ENCODE results near the gene MAP1LC3B2.
"Not testable (repeated sequence)": the region's sequence is repeated elsewhere in the genome, so short reads cannot be mapped to it uniquely, and the experiment has no call there.

MAP1LC3B2 gene

DNA sequence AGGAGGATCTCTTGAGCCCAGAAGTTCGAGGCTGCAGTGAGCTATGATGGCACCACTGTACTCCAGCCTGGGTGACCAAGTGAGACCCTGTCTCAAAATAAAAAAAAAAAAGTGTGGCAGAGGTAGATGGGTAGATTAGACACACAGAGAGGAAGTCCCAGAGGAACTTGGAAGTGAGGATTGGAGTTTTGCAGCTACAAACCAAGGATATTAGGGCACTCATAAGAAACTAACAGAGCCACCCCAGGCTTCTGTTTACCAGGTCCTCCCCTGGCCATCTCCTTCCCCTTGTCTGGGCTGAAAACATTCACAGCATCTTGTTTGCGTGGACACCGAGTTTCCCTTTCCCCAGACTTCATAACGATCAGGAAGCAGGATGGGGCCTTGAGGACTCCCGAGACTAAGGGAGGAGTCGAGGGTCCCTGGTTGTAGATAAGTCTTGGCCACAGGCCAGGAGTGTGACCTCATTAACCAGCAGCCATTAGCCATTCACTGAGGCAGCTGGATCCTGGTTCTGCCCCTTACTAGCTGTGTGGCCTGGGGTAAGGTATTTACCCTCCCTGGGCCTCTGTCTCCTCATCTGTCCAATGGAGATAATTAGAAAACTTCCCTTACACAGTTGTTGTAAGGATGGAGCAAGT is 2.1 kb downstream of the MAP1LC3B2 start:
- no peak for DNase-seq

DNA sequence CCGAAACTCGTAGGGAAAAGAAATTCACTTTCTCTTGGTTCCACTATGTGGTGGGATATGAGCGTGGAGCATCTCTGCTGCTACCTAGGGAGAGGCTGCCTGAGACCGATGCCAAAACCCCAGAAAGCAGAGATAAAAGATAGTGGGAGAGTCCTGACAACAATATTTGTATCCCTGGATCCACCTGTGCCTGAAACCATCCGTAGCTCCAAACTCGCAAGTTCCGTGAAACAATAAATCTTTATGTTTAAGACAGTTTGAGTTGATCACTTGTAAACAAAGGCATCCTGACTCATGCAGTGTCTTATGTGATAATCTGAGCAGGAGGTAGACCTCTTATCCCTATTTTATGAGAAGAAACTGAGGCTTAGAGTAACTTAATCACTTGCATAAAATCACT is 2.9 kb downstream of the MAP1LC3B2 start:
- DNase-seq: no peak

DNA sequence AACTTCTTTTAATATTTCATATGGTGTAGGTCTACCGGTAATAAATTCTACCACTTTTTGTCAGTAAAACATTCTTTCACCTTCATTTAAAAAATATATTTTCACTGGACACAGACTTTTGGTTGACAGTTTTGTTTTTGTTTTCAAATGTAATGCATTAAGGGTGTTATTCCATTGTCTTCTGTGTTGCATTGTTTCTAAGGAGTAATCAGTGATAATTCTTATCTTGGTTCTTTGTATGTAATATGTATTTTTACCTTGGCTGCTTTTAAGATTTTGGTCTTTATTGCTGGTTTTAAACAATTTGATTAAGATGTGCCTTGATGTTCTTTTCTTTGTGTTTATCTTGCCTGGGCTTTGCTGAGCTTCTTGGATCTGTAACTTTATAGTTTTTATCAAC is 4.1 kb downstream of the MAP1LC3B2 start:
- DNase-seq: no peak

DNA sequence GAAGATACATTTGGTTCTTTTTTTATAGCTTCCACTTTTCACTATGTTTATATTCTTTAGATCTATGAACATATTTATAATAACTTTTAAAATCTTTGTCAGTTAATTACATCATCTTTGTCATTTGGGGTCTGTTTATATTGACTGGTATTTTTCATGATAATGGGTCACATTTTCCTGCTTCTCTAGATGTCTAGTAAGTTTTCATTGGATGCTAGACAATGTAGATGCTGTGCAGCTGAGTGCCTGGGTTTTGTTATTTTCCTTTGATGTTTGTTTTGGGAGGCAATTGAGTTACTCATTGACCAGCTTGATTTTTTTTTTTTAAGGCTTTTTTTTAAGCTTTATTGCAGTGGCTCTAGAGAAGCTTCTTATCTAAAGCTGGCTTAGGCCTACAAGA is 4.9 kb downstream of the MAP1LC3B2 start:
- DNase-seq: no peak

DNA sequence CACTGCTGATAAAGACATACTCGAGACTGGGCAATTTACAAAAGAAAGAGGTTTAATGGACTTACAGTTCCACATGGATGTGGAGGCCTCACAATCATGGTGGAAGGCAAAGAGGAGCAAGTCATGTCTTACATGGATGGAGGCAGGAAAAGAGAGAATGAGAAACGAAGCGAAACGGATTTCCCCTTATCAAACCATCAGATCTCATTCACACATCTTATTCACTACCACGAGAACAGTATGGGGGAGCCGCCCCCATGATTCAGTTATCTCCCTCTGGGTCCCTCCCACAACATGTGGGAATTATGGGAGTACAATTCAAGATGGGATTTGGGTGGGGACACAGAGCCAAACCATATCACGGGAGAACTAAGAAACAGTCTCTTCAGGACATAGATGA is 6.0 kb downstream of the MAP1LC3B2 start:
- DNase-seq: not testable (repeated sequence)

DNA sequence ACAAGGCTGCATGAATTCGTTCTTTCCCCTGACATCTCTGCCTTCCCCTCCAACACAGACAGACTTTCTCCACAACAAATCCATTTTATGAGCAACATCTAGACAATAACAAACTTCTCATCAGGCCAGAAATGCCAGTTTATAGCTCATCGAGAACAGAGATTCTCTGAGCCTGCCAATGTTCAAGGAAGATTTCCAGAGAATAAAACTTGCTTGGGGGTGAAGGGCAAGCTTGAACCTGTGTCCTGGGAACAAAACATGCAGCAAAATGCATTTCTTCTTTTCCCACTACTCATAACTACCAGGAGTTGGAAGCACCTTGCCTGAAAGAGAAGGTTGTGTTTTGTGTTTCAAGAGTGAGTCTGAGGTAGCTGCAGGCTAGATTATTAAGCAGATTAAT is 6.8 kb downstream of the MAP1LC3B2 start:
- DNase-seq: no peak

DNA sequence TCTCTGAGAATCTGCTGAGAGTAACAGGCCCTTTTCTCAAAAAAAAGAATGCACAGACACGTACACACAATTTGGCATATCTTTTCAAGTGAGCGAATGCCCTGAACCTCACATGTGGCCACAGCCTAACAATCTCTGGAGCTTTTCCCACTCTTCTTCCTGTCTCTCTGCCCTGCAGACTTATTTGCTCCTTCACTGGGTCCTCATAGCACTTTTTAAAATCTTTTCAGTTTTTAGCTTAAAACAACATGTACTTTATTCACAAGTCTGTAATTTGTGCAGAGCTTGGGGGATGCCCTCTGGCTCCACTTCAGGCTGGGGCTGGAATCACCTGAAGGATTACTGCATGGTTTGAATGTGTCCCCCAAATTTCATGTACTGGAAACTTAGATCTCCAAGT is 9.0 kb downstream of the MAP1LC3B2 start:
- DNase-seq: no peak

DNA sequence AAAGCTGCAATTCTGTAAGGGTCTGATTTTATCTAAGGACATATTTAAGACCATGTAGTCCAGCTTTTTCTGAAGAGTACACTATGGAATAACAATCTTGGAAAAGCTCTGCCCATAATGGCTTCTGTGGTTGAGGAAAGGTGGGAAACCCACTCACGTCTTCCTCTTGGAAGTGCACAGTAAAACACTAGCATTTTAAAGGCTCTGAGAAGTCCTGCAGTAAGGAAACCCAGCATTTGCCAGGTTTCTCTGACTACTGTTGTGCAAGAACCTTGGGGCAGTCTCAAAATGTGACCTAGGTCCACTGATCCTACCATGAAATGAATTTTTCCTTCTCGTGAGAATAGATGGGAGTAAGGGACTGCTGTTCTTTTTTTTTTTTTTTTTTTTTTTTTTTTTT is 11.9 kb downstream of the MAP1LC3B2 start:
- no peak for DNase-seq

DNA sequence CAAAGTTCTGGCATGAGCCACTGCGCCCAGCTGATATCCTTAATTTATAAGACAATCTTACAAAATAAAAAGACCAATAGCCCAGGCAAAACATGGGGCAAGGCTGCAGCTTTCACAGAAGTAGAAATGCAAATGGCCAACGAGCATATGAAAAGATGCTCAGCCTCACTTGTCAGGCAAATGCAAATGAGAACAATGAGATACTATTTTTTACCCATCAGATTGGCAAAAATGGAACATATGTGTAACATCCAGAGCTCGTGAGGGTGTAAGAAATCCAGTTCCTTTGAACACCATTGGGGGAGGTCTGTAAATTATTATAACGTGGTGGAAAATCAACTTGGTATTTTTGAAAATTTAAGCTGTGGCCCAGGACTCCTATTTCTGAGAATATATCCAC is 14.6 kb downstream of the MAP1LC3B2 start:
- DNase-seq: no peak

DNA sequence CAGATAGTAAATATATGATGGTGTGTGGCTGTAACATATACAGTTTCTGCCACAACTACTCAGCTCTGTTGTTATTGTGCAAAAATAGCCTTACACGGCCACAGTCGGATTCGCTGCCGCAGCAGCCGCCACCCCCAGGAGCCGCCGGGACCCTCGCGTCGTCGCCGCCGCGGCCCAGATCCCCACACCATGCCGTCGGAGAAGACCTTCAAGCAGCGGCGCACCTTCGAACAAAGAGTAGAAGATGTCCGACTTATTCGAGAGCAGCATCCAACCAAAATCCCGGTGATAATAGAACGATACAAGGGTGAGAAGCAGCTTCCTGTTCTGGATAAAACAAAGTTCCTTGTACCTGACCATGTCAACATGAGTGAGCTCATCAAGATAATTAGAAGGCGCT is 16.6 kb downstream of the MAP1LC3B2 start:
- DNase-seq: not testable (repeated sequence)

DNA sequence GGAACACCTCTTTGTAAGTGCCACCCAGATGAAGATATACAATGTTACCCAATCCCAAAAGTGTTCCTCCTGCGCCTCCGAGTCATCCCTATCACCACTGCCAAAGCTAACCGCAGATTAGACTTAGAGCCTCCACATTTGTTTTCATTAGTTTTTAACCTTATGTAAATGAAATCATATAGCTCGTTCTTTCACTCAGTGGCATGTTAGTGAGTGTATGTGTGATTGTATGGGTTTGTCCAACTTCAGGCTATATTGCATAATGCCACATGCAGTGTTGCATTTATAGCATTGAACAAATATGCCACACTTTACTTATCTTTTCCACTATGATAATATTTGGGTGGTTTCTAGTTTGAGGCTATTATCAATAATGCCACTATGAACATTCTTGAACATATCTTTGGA is 18.0 kb downstream of the MAP1LC3B2 start:
- DNase-seq: no peak

DNA sequence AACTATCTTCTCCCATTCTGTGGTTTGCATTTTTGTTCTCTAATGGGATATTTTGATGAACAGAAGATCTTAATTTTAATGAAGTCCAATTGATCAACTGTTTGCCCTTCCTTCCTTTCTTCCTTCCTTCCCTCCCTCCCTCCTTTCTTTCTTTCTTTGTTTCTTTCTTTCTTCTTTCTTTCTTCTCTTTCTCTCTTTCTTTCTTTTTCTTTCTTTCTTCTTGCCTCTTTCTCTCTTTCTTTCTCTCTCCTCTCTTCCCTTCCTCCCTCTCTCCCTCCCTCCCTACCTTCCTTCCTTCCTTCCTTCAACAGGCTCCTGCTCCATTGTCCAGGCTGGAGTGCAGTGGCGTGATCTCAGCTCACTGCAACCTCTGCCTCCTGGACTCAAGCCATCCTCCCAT is 18.9 kb downstream of the MAP1LC3B2 start:
- no peak for DNase-seq

DNA sequence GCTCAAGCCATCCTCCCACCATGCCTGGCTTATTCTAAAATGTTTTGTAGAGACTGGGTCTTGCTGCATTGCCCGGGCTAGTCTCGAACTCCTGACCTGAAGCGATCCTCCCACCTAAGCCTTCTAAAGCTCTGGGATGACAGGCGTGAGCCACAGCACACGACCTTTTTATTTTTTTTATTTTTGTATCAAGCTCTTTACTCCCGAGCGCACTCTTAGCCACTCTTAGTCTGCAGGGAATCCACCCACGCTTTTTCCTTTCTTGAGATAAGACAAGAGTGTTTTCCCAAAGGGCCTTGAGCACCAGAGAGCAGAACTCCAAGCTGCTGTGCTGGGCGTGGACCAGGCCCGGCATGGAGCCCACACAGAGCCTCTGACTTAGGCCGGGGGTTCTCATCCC is 23.4 kb downstream of the MAP1LC3B2 start:
- DNase-seq: no peak

DNA sequence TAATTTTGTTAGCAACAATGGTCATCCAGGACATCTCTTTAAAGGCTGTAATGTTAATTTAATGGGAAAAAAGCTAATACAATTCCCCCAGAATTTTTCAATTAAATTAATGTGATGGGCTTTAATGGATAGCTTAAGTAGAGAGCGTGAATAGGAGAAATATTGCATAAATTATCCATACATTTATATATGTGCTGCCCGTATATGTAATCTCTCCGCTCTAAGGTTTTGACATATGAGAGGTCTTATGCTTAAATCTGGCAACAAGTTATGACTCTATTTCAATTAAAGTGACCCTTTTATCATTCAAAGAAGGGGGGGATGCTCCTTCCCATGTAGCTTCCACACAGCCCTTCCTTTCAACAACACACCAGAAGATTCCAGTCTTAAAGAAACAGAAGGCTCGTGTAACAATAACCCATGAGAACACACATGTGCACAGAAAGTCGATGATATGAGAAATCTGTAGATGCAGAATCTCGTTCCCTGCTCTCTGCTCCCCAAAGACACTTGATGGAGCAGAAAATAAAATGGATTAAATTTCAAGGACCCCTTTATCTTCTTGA is 24.0 kb downstream of the MAP1LC3B2 start:
- no peak for DNase-seq

DNA sequence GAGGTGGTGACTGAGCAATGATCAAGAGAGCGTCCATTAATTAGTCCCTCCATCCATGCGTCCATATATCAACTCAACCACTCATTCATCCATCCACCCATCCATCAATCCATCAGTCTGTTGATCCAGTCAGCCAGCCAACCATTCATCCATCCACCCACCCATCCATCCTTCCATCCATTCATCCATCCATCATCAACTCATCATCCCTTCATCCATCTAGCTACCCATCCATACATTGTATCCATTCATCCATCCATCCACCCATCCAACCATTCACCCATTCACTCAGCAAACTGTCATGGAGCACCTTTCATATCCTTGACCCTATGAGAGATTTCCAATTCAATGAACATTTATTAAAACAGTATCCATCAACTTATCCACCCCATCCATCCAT is 28.1 kb downstream of the MAP1LC3B2 start:
- no peak for DNase-seq

DNA sequence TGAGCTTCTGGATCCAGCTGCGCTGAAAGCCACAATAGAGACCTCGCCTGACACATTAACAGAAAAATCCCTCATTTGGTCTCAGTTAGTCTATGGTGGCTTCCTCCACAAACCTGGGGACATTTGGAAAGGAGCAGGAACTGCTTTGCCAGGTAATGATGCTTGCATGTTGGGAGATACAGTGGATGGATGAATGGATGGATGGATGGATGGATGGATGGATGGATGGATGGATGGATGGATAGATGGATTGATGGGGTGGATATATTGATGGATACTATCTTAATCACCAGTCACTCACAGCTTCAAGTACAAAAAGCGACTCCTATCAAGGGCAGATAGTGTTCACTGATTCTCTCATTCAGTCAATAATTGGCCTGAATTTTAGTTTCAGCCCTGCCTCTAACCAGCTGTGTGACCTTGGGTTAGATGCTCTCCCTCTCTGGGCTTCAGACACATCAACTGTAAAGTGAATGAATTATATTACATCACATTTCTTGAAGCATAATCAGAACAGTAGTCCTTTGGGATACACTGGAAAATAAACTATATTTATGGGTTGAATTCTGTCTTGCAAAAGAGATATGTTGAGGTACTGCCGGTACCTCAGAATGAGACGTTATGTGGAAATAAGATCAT is 29.3 kb downstream of the MAP1LC3B2 start:
- DNase-seq: no peak

DNA sequence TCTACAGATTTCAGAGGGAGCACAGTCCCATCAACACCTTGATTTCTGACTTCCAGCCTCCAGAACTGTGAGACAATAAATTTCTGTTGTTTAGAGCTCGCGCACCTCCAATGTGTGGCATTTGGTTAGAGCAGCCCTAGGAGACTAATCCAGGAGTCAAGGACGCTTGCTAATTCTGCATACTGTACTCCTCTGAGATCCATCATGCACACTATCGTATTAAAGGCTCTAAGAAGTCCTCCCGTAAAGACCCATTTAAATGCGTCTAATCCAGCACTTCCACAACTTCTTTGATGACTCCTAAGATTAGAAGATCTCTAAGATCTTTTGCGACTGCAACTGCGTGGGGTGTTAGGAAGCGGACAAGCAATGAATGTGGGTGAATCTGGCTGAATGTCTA is 30.4 kb downstream of the MAP1LC3B2 start:
- DNase-seq: no peak

DNA sequence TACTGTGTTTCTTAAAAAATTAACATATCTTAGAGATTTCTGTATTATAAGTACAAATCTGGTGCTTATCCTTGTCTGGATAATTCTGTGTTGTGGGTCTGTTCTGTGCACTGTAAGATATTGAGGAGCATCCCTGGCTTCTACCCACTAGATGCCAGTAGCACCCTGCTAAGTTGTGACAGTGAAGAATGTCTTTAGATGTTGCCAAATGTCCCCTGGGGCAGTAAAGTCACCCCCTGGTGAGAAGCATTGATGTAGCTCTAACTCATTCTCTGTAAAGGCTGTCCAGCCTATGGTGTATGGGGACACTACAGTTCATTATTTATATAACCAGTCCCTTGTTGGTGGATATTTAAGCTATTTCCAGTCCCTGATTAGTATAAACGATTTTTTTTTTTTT is 31.4 kb downstream of the MAP1LC3B2 start:
- no peak for DNase-seq

DNA sequence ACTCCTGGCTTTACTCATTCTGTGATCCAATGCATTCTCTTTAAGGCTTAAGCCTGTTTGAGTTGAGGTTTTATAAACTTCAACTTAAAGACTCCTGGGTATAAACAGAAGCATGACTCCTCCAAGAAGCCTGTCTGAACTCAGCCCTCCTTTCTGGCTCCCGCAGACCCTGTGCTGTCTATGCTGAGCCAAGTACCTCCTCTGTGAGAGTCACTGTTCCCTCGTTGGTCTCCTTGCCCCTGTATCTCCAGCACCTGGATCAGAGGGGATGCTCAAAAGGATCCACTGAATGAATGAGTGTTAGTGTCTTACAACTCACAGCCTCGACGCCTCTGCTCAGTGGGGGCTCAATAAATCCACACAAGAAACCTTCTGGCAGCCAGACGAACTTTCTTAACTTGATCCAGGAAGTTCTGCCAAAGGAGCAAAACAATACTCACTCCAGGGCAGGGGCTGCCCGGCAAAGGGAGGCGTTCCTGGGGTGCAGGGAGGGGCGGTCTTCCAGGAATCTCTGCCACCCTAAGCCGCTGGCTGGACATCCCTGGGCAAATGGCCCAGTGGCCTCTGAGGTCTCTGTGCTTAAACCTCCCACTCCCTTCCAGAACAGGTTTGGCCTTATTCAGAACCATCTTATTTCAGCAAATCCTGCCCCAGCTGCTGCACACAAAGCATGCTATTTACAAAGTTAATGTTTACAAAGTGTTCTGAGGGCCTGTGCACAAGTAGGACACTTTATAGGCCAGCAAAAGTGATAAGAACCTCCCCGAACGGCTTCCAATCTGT is 32.9 kb downstream of the MAP1LC3B2 start:
- DNase-seq: no peak

DNA sequence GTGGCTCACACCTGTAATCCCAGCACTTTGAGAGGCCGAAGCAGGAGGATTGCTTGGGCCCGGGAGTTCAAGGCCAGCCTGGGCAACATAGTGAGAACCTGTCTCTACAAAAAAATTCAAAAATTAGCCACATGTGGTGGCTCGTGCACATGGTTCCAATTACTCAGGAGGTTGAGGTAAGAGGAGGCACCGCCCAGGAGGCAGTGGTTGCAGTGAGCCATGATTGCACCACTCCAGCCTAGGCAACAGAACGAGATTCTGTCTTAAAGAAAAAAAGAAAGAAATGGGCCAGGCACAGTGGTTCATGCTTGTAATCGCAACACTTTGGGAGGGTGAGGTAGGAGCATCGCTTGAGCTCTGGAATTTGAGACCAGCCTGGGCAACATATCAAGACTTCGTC is 33.5 kb downstream of the MAP1LC3B2 start:
- DNase-seq: no peak

DNA sequence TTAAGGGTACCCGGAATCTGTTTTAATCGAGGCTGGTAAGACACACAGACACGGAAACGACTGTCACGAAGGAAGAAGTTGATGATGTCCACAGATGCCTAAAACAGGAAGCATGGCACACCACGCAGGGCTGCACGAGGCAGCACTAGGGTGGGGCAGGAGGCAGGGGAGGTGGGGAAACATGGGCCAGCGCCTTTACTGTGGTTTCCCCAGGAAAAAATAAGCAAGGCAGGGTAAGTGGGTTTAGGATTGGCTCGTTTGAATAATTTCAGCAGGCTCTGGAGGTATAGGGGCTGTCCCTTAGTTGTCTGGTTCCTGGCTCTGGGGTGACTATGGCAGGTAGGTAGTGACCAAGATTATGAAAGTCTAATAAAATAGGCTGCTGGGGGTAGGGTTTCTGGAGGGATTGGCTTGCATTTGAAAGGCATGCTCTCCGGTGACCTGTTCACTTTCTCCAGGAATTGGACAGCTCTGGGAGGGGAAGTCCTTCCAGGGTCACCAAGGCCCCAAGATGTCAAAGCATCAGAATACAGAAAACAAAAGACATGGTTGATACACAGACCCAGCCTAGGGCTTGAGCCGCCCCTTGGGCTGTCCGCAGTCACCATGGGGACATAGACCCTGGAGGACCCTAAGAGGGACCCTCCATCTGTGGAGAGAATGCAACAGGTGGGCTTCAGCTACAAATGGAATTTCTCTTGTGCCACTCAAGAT is 35.3 kb downstream of the MAP1LC3B2 start:
- no peak for DNase-seq

DNA sequence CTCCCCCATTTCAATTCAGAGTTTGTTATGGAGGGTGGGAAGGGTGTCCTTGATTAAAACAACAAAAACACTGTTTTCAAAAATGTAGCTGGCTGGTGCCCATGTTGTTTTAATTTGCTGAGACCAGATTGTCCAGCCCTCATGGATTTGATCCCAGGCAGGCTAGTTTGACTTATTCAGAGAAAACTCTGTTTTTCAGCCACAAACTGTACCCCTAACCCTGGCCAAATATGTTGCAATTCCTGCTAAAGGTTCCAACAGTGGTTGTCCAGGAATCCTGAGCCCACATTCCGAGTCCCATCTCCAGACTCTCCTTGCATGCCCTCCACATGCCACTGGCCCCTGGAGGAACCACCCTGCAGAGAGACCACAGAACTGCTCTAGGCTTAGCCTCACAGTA is 36.0 kb downstream of the MAP1LC3B2 start:
- no peak for DNase-seq

DNA sequence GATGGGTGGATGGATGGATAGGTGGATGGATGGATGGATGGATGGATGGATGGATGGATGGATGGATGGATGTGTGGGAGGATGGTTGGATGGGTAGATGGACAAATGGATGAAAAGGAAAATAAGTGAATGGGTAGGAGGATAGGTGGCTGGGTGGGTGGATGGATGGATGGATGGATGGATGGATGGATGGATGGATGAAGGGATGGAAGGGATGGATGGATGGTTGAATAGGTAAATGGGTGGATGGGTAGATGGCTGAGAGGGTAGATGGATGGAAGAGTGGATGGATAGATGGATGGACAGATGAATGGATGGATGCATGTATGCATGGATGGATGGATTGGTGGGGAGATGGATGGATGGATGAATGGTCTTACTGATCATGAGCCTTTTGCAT is 36.5 kb downstream of the MAP1LC3B2 start:
- DNase-seq: no peak
